ENCODE measurements around the gene CERS1. TPM values are rescaled to one million over a fixed set of nuclear protein-coding genes. Genes with fewer than 3 reads are reported as not detected.

The CERS1 gene
- total and polyA plus RNA-seq, 9 donors: 0.36 to 2.6 (median 1.2) TPM

GRCh38 chr19:18853755-18854427 lies 42.1 kb downstream of the CERS1 start:
- H3K9me3 ChIP-seq: no peaks in the 10 kb centered on the region
- no peak for DNase-seq
- H3K4me1 ChIP-seq (ENCODE audit: insufficient read depth): peaks cover 18% of the 10 kb centered on the region
- intact Hi-C loops (cut with DNase I): loop anchor here in 1 of 4 donors (10.0 kb wide), 1 partner anchor 259 kb away; no protein-coding TSS in a partner anchor
- 84 to 86% (median 85%) methylated on average over 17 of the region's 17 CpGs for WGBS, 3 donors
- H3K27me3 ChIP-seq: no peaks in the 10 kb centered on the region
- H3K36me3 ChIP-seq: no peaks in the 10 kb centered on the region
- H3K27ac ChIP-seq: no peak overlapping the region
- no peak for TF ChIP-seq POLR2A (IDR thresholded peaks at IDR 0.05)
- TF ChIP-seq EP300 (IDR thresholded peaks at IDR 0.05): no peak
- no peak for TF ChIP-seq CTCF (IDR thresholded peaks at IDR 0.05)
- H3K4me3 ChIP-seq: no peak overlapping the region

GRCh38 chr19:18852648-18853047 lies 43.3 kb downstream of the CERS1 start:
- Histone ChIP-seq H3K27ac (no peak overlapping the region), H3K4me3 (no peak overlapping the region), H3K4me1 (ENCODE audit: insufficient read depth) (peaks cover 24% of the 10 kb centered on the region), H3K9me3 (no peaks in the 10 kb centered on the region), H3K27me3 (no peaks in the 10 kb centered on the region), H3K36me3 (no peaks in the 10 kb centered on the region)
- WGBS, 3 donors: 82 to 87% (median 86%) methylated on average over 12 of the region's 12 CpGs
- no peak for DNase-seq
- TF ChIP-seq CTCF (IDR thresholded peaks at IDR 0.05) (no peak), EP300 (IDR thresholded peaks at IDR 0.05) (no peak), POLR2A (IDR thresholded peaks at IDR 0.05) (no peak)
- intact Hi-C loops (cut with DNase I): loop anchor here in 1 of 4 donors (10.0 kb wide), 1 partner anchor 258 kb away; no protein-coding TSS in a partner anchor

- no peak overlapping the region for H3K4me3 ChIP-seq
- H3K4me1 ChIP-seq (ENCODE audit: insufficient read depth): peaks cover 30% of the 10 kb centered on the region
- TF ChIP-seq EP300 (IDR thresholded peaks at IDR 0.05) (no peak), POLR2A (IDR thresholded peaks at IDR 0.05) (no peak), CTCF (IDR thresholded peaks at IDR 0.05) (no peak)
- no peaks in the 10 kb centered on the region for H3K27me3 ChIP-seq
- H3K27ac ChIP-seq: no peak overlapping the region
- intact Hi-C loops (cut with DNase I): loop anchor here in 1 of 4 donors (10.0 kb wide), 1 partner anchor 257 kb away; no protein-coding TSS in a partner anchor
- H3K9me3 ChIP-seq: no peaks in the 10 kb centered on the region
- no peaks in the 10 kb centered on the region for H3K36me3 ChIP-seq
- 93 to 94% (median 94%) methylated on average over 31 of the region's 31 CpGs for WGBS, 3 donors
- DNase-seq: no peak
Measured at GRCh38 chr19:18851673-18852325, 44.2 kb downstream of the CERS1 start.

- peaks cover 31% of the 10 kb centered on the region for H3K4me1 ChIP-seq (ENCODE audit: insufficient read depth)
- H3K36me3 ChIP-seq: no peaks in the 10 kb centered on the region
- intact Hi-C loops (cut with DNase I): loop anchor here in 1 of 4 donors (10.0 kb wide), 1 partner anchor 256 kb away; no protein-coding TSS in a partner anchor
- H3K9me3 ChIP-seq: no peaks in the 10 kb centered on the region
- WGBS, 3 donors: 27 to 47% (median 33%) methylated on average over 27 of the region's 27 CpGs
- peak overlapping the region in 1 of 2 donors; percentile 73 for H3K27ac ChIP-seq
- TF ChIP-seq CTCF (IDR thresholded peaks at IDR 0.05) (no peak), EP300 (IDR thresholded peaks at IDR 0.05) (no peak), POLR2A (IDR thresholded peaks at IDR 0.05) (no peak)
- H3K27me3 ChIP-seq: no peaks in the 10 kb centered on the region
- H3K4me3 ChIP-seq: no peak overlapping the region
- DNase-seq: peak in 2 of 5 donors; percentile 63 to 68
Measured at GRCh38 chr19:18850471-18851375, 45.2 kb downstream of the CERS1 start.

Measured in ovary (tissue), 9 donors.